Smooth muscle cell (in vitro differentiated cells): ENCODE results near the gene ZNF276. TPM values are rescaled to one million over a fixed set of nuclear protein-coding genes. Genes with fewer than 3 reads are reported as not detected.

Experiments used
- DNase-seq: peaks from one replicate; lab custom pipeline; 2025; ENCODE audit not compliant: unreplicated experiment; lab: John Stamatoyannopoulos, UW
- H2AFZ ChIP-seq: fragments of 200-600 bp; sonication (generic); 2 replicates; pipeline ENCODE4 v1.6.0; 2016; ENCODE audit warnings: antibody characterized with exemption, low read depth, mild to moderate bottlenecking
- H3F3A ChIP-seq: fragments of 200-600 bp; sonication (generic); 2 replicates; pipeline ENCODE4 v1.6.0; 2017; ENCODE audit warnings: antibody characterized with exemption, low read depth
- H3K27ac ChIP-seq: fragments of 200-600 bp; sonication (generic); 2 replicates; pipeline ENCODE4 v1.5.1; 2016; ENCODE audit warnings: low read depth, mild to moderate bottlenecking
- H3K27me3 ChIP-seq: fragments of 200-600 bp; sonication (generic); 2 replicates; pipeline ENCODE4 v1.6.1; 2016; ENCODE audit warnings: low read depth, mild to moderate bottlenecking
- H3K36me3 ChIP-seq: fragments of 200-600 bp; sonication (generic); 2 replicates; pipeline ENCODE4 v1.5.1; 2016; ENCODE audit warnings: low read depth
- H3K4me1 ChIP-seq: fragments of 200-600 bp; sonication (generic); 2 replicates; pipeline ENCODE4 v1.5.1; 2016; ENCODE audit warnings: low read depth
- H3K4me2 ChIP-seq: fragments of 200-600 bp; sonication (generic); 2 replicates; pipeline ENCODE4 v1.6.0; 2016; ENCODE audit warnings: mild to moderate bottlenecking
- H3K4me3 ChIP-seq: fragments of 200-600 bp; sonication (generic); 2 replicates; pipeline ENCODE4 v1.5.1; 2016; ENCODE audit warnings: mild to moderate bottlenecking
- H3K79me2 ChIP-seq: fragments of 200-600 bp; sonication (generic); 2 replicates; pipeline ENCODE4 v1.6.0; 2016; ENCODE audit warnings: low read depth, mild to moderate bottlenecking
- H3K9ac ChIP-seq: fragments of 200-600 bp; sonication (generic); 2 replicates; pipeline ENCODE4 v1.6.0; 2016; ENCODE audit warnings: low read depth
- H3K9me3 ChIP-seq: fragments of 200-600 bp; sonication (generic); replicated peaks from 2 replicates; pipeline ENCODE4 v1.5.1; 2016; ENCODE audit warnings: low read depth
- H4K20me1 ChIP-seq: fragments of 200-600 bp; sonication (generic); 2 replicates; pipeline ENCODE4 v1.6.0; 2016; ENCODE audit warnings: low read depth
- WGBS: methylation state at CpG from one replicate; pipeline ENCODE4 v1.1.7; 2016; ENCODE audit warnings: low lambda C conversion rate; 5-methylcytosine and 5-hydroxymethylcytosine counted together
- polyA plus RNA-seq: library from polyadenylated mRNA; unstranded; fragments of >200 nt; fragmentation: Nextera tagmentation; extraction: Ambion mirVana; gene quantifications from 2 replicates; pipeline ENCODE4 v1.2.1, GENCODE V29; 2016
- total RNA-seq: library from RNA; depleted of rRNA; stranded (reverse); fragments of >200 nt; gene quantifications from 2 replicates; pipeline ENCODE4 v1.2.3, GENCODE V29; 2014
- TF ChIP-seq, protein P1 (sequence below): fragments of 200-600 bp; sonication (generic); IDR thresholded peaks from 2 replicates; pipeline ENCODE4 v1.5.1; 2017; ENCODE audit warnings: borderline replicate concordance, mild to moderate bottlenecking, antibody characterized with exemption; ENCODE audit not compliant: insufficient read depth, poor library complexity, severe bottlenecking

Gene ZNF276
- total and polyA plus RNA-seq, 2 experiments from 2014 or later, result 8.0 to 11.0 TPM

DNA sequence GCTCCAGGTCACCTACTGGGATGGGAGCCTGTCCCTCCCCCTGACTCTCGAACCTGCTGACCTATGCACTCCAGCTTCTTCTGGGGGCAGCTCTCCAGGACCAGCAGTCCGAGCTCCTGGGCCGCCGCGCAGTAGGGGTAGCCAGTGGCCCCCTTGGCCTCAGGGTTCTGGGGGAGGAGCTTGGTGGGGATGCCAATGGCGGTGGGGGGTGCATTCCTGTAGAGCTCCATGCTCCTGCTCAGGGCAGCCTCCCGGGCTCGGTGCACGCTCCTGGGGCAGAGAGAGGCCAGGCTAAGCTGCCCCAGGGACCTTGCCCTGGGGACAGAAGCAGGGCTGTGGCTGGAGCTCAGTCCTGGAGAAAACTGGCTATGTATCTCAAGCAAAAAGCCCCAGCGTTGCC lies 12.2 kb upstream of the ZNF276 start:
- Histone ChIP-seq H3K27me3 (no peaks in the 10 kb centered on the region), H3K4me1 (peaks cover 9% of the 10 kb centered on the region), H4K20me1 (no peaks in the 10 kb centered on the region), H3F3A (no peaks in the 10 kb centered on the region), H3K36me3 (no peaks in the 10 kb centered on the region), H3K9ac (no peak overlapping the region), H3K4me3 (no peak overlapping the region), H3K9me3 (no peaks in the 10 kb centered on the region), H3K4me2 (no peak overlapping the region), H3K27ac (no peak overlapping the region), H2AFZ (no peak overlapping the region), H3K79me2 (no peaks in the 10 kb centered on the region)
- DNase-seq, result no peak
- 73% methylated on average over 10 of the region's 10 CpGs for WGBS
- TF ChIP-seq, protein P1, sequence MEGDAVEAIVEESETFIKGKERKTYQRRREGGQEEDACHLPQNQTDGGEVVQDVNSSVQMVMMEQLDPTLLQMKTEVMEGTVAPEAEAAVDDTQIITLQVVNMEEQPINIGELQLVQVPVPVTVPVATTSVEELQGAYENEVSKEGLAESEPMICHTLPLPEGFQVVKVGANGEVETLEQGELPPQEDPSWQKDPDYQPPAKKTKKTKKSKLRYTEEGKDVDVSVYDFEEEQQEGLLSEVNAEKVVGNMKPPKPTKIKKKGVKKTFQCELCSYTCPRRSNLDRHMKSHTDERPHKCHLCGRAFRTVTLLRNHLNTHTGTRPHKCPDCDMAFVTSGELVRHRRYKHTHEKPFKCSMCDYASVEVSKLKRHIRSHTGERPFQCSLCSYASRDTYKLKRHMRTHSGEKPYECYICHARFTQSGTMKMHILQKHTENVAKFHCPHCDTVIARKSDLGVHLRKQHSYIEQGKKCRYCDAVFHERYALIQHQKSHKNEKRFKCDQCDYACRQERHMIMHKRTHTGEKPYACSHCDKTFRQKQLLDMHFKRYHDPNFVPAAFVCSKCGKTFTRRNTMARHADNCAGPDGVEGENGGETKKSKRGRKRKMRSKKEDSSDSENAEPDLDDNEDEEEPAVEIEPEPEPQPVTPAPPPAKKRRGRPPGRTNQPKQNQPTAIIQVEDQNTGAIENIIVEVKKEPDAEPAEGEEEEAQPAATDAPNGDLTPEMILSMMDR, result no peak

DNA sequence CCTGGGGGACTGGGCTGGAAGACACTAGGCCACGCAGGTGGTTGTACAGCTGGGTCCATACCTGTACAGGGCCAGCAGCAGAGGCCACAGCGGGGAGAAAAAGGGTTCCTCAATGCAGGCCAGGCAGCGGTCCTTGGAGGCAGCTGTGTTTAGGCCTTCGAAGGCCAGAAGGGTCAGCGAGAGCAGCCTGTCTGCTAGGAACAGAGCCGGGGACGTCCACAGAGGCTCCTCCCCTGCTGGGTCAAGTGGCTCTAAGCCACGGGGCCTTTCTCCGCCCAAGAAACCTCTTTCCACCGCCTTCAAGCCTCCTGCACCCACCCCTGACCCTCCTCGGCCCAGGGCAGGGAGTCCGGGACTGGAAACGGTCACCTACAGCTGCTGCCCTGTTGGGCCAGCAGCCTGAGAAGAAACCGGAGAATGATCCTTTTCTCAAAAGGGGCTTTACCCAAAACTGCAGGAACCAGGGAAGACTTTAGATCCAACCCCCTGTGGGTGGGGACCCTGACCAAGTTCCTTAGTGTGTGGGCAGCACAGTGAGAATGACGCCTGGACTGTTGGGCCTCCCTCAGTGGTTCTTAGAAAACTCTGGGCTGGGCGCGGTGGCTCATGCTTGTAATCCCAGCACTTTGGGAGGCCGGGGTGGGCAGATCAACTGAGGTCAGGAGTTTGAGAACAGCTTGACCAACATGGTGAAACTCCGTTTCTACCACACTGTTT lies 11.5 kb upstream of the ZNF276 start:
- no peaks in the 10 kb centered on the region for H3F3A ChIP-seq
- no peak for DNase-seq
- no peaks in the 10 kb centered on the region for H3K27me3 ChIP-seq
- H3K4me2 ChIP-seq, result no peak overlapping the region
- H3K9me3 ChIP-seq, result no peaks in the 10 kb centered on the region
- no peaks in the 10 kb centered on the region for H3K79me2 ChIP-seq
- peaks cover 9% of the 10 kb centered on the region for H3K4me1 ChIP-seq
- no peak overlapping the region for H3K27ac ChIP-seq
- H2AFZ ChIP-seq, result no peak overlapping the region
- H3K4me3 ChIP-seq, result no peak overlapping the region
- H3K9ac ChIP-seq, result no peak overlapping the region
- WGBS, result 88% methylated on average over 19 of the region's 19 CpGs
- no peaks in the 10 kb centered on the region for H4K20me1 ChIP-seq
- H3K36me3 ChIP-seq, result no peaks in the 10 kb centered on the region
- TF ChIP-seq, protein P1, result no peak

DNA sequence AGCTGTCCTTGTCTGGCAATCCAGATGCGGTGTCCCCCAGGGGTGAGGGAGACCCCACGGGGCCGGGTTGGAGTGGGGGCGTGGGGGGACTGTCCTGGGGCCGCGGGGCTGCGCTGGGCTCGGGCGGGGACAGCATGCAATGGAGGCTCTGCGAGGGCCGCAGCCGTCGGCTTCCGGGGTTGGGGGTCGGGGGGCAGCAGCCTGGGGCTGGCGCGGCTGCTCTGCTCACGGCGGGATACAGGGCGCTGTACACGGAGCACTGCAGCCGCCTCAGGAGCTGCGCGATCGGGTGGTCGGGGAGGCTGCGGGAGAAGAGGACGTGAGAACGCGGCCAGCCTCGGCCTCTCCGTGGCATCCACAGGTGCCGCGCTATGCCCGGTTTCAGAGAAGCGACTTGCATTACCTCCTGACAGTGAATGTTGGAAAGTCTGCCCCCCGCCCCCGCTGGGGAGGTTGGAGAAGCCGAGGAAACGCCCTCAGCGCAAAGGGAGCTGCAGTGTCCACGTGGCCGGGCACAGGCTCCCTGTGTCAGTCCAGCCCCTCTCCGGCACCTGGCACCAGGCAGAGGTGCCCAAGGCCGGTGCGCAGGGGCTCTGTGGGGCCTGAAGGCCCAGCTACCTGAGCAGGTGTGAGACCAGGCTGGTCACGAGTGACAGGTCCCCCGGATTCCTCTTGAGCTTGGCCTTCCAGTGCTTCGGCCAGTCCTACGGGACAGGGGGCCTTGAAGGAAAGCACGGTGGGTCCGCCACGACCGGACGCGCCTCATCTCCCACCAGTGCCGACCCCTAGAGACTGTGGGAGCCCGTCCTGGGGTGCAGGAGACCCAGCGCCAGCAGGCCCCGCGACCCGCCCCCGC lies 10.4 kb upstream of the ZNF276 start:
- no peaks in the 10 kb centered on the region for H3F3A ChIP-seq
- 93% methylated on average over 36 of the region's 63 CpGs for whole genome bisulfite sequencing
- H3K27me3 ChIP-seq, result no peaks in the 10 kb centered on the region
- H3K4me3 ChIP-seq, result no peak overlapping the region
- no peak overlapping the region for H3K27ac ChIP-seq
- no peaks in the 10 kb centered on the region for H4K20me1 ChIP-seq
- H3K4me1 ChIP-seq, result peaks cover 9% of the 10 kb centered on the region
- H3K4me2 ChIP-seq, result no peak overlapping the region
- no peak overlapping the region for H2AFZ ChIP-seq
- H3K79me2 ChIP-seq, result no peaks in the 10 kb centered on the region
- no peak for DNase-seq
- no peak overlapping the region for H3K9ac ChIP-seq
- H3K36me3 ChIP-seq, result no peaks in the 10 kb centered on the region
- TF ChIP-seq, protein P1, result no peak
- no peaks in the 10 kb centered on the region for H3K9me3 ChIP-seq
